ENCODE results near the gene TBK1.
"Not testable (repeated sequence)": the region's sequence is repeated elsewhere in the genome, so short reads cannot be mapped to it uniquely, and the experiment has no call there.

Gene TBK1

DNA sequence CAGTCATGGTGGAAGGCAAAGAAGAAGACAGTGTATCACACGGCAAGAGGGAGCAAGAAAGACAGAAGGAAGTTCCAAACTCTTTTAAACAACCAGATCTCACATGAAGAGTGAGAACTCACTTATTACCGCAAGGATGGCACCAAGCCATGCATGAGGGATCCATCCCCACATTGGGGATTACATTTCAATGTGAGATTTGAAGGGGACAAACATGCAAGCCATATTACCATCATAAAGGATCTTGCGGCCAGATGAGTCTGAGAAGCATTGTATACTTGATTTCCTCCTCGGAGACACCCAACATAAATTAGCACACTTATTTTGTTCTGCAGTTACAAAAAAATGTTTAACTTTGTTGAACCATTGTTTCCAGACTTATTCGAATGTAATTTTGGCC is 66.5 kb downstream of the TBK1 start:
- TF ChIP-seq, protein P1, sequence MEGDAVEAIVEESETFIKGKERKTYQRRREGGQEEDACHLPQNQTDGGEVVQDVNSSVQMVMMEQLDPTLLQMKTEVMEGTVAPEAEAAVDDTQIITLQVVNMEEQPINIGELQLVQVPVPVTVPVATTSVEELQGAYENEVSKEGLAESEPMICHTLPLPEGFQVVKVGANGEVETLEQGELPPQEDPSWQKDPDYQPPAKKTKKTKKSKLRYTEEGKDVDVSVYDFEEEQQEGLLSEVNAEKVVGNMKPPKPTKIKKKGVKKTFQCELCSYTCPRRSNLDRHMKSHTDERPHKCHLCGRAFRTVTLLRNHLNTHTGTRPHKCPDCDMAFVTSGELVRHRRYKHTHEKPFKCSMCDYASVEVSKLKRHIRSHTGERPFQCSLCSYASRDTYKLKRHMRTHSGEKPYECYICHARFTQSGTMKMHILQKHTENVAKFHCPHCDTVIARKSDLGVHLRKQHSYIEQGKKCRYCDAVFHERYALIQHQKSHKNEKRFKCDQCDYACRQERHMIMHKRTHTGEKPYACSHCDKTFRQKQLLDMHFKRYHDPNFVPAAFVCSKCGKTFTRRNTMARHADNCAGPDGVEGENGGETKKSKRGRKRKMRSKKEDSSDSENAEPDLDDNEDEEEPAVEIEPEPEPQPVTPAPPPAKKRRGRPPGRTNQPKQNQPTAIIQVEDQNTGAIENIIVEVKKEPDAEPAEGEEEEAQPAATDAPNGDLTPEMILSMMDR (IDR thresholded peaks at IDR 0.05; ENCODE audit: low read depth, low read length): no peak
- no peak overlapping the region for H3K4me3 ChIP-seq (ENCODE audit: low read depth, low read length)

- TF ChIP-seq, protein P1 (IDR thresholded peaks at IDR 0.05; ENCODE audit: low read depth, low read length): no peak
- no peak overlapping the region for H3K4me3 ChIP-seq (ENCODE audit: low read depth, low read length)
These were observed 69.9 kb downstream of the TBK1 start for GRCh38 chr12:64521833-64522232.

GRCh38 chr12:64522316-64522715 is 70.4 kb downstream of the TBK1 start:
- H3K4me3 ChIP-seq (ENCODE audit: low read depth, low read length): no peak overlapping the region
- TF ChIP-seq, protein P1 (IDR thresholded peaks at IDR 0.05; ENCODE audit: low read depth, low read length): no peak

GRCh38 chr12:64522807-64523206 is 70.9 kb downstream of the TBK1 start:
- no peak overlapping the region for H3K4me3 ChIP-seq (ENCODE audit: low read depth, low read length)
- TF ChIP-seq, protein P1 (IDR thresholded peaks at IDR 0.05; ENCODE audit: low read depth, low read length): no peak

GRCh38 chr12:64523565-64524444 is 71.9 kb downstream of the TBK1 start:
- not testable (repeated sequence) for H3K4me3 ChIP-seq (ENCODE audit: low read depth, low read length)

DNA sequence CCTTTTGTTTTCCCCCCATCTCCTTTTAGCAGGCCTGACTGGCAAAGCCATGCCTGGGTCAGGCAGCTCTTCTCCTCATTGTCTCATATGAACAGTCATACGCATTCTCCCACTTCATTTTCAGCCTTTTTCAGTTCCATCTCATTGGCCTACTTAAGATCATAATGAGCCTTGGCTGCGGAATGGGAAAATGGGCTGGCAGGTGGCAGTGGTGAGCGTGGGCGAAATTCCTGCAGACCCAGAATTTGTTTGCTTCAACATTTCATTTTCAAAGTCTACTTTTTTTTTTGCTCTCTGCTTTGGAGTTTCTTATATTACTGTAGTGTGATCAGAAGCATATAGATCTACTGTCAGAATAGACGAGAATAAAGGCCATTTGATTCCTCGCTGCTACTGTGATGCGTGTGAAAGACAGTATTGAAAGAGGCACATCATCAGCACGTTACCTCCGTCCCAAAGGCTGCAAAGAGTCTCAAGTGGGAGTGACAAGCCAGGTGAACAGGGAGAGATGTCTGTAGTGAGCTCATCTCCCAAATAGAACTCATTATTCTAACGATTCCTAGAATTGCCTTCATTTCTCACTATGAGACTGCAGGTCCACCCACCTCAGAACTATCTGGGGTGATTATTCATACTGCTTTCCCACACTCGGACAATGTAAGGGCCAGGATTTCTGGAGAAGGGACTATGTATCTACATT is 73.7 kb downstream of the TBK1 start:
- TF ChIP-seq, protein P1 (IDR thresholded peaks at IDR 0.05; ENCODE audit: low read depth, low read length): no peak
- no peak overlapping the region for H3K4me3 ChIP-seq (ENCODE audit: low read depth, low read length)

- TF ChIP-seq, protein P1 (IDR thresholded peaks at IDR 0.05; ENCODE audit: low read depth, low read length): no peak
These were observed 74.9 kb downstream of the TBK1 start for GRCh38 chr12:64526859-64527258.

More at GRCh38 chr12:64526859-64527258, 74.9 kb downstream of the TBK1 start:
- H3K4me3 ChIP-seq (ENCODE audit: low read depth, low read length): no peak overlapping the region

Data from WI38 (cell line).